Cardiac fibroblast (primary cell): ENCODE data around the gene PLEKHA4.

ENCODE experiments used
- DNase-seq, 2 donors: peaks; one replicate each; pipeline versions ENCODE4 v3.0.0 to v3.0.0-alpha.2; 2010; ENCODE audit warnings: low read depth in 2 of 2
- H3K4me3 ChIP-seq, 2 donors: replicated peaks in 1 of 2; 1 replicate in 1 of 2; 2 replicates in 1 of 2; pipeline ENCODE4 v1.5.1; 2011; ENCODE audit warnings: low read depth in 2 of 2, low read length in 2 of 2, mild to moderate bottlenecking in 2 of 2, moderate library complexity in 1 of 2
- TF ChIP-seq, protein P1 (sequence below): IDR thresholded peaks from one replicate; pipeline ENCODE4 v1.5.1; 2011; ENCODE audit warnings: low read depth, mild to moderate bottlenecking, low read length, inconsistent platforms

Gene PLEKHA4

DNA sequence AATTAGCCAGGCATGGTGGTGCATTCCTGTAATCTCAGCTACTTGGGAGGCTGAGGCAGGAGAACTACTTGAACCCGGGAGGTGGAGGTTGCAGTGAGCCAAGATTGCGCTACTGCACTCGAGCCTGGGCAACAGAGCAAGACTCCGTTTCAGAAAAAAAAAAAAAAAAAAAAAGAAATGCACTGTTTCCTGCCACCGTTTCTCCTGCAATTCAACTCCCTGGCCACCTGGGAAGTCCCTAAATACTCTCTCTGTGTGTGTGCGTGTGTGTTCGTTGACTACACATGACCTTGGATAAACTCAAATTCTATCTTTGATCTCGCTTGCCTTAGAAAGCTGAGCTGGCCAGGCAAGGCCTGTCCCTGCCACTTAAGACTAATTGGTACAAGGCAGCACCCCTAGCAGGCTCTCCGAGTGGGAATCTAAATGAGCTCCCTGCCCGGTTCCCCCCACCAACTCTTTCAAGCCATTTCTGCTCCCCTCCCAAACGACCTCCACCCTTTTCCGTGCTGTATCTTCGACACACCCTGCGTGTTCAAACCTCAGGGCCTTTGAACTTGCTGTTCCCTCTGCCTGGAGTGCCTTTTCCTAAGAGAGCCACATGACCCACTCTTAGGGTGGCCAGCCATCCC, 52.4 kb downstream of the PLEKHA4 start:
- DNase-seq: peak in 1 of 2 donors; percentile 20
- TF ChIP-seq, protein P1, sequence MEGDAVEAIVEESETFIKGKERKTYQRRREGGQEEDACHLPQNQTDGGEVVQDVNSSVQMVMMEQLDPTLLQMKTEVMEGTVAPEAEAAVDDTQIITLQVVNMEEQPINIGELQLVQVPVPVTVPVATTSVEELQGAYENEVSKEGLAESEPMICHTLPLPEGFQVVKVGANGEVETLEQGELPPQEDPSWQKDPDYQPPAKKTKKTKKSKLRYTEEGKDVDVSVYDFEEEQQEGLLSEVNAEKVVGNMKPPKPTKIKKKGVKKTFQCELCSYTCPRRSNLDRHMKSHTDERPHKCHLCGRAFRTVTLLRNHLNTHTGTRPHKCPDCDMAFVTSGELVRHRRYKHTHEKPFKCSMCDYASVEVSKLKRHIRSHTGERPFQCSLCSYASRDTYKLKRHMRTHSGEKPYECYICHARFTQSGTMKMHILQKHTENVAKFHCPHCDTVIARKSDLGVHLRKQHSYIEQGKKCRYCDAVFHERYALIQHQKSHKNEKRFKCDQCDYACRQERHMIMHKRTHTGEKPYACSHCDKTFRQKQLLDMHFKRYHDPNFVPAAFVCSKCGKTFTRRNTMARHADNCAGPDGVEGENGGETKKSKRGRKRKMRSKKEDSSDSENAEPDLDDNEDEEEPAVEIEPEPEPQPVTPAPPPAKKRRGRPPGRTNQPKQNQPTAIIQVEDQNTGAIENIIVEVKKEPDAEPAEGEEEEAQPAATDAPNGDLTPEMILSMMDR: no peak

DNA sequence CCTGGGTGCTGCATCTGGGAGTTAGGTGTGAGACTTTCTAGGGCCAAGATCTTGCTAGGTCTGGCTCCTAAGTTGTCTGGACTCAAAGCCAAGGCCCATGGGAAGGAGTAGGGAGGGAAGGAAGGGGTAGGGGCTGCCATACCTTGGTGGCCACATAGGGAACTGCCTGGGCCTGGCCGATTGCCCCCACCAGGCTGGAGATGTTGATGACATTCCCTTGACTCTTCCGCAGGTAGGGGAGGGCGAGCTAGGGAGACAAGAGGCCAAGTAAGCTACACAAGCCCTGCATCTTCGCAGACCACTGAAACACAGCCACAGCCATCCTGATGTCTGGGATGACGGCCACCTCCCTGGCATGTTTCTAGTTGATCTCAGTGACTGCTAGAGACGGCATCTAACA, 53.5 kb downstream of the PLEKHA4 start:
- no peak overlapping the region for H3K4me3 ChIP-seq
- TF ChIP-seq, protein P1: no peak
- no peak for DNase-seq

More for the DNA sequence above, 52.4 kb downstream of the PLEKHA4 start:
- no peak overlapping the region for H3K4me3 ChIP-seq

DNA sequence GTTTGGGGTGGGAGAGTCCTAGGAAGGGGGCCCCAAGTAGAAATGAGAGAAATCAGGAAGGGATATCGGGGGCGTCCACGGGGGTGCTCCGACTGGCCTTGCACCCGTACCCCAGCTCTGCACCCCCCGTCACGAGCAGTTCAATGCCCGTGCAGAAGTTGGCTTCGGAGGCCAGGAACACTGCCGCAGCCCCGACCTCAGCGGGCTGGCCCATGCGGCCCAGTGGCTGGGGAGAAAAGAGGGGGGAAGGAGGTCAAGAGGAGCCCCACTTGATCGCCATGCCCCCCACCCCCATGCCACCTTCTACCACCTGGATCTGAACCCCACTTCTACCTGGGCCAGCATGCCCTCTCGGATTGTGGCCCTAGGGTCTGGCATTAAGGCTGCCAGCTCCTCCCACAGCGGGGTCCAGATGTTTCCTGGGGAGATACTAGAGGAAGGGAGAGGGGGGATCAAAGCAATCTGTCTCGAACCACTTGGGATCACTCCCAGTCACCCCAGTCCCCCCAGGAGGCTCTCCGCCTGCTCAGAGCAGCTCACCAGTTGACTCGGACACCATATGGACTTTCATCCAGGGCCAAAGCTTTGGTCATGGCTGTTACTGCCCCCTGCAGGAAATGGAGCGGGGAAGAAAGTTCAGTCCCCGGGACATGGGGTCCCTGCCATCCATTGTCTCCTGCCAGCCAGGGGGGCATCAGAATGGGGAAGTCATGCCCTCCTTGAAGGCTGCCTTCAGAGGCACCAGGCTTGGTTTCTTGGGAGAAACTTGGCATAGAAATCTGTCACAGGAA, 55.1 kb downstream of the PLEKHA4 start:
- TF ChIP-seq, protein P1: peak; percentile 5
- no peak for DNase-seq
- no peak overlapping the region for H3K4me3 ChIP-seq

DNA sequence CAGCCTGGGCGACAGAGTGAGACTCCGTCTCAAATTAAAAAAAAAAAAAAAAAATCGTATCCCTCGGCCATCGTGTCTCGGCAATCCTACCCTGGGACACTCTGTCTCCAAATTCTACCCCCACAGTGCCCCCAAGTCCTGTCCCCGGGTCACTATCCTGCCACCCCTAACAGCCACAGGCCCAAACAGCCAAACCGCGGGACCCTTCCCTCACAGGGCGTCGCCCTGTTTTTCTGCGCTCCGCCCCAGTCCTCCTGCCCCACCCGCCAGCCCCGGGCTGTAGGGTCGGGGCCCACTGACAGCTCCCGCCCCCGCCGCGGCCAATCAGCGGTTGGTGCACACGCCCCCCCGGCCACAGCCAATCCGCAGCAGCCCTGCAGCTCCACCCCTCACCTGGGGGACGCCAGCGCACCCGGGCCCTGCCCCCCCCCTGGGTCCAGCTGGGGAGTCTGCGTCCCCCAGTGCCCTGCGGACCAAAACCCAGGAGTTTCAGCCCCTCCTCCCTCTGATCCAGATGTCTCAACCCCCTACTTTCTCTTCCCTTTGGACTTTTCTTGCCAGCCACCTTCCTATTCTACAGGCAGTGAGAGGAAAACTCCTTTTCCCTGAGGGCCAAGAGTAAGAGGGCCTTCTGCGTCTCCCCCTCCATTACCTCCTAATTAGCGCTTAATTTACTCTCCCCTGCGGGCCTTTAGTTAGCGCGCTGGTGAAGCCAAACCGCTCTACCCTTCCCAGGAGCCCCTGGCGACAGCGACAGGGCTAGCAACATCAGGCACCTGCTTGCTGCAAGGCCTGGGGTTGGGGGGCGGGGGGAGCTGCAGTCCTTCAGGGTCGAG, 56.1 kb downstream of the PLEKHA4 start:
- peak; percentile 38 to 88 for DNase-seq
- TF ChIP-seq, protein P1: no peak
- H3K4me3 ChIP-seq: peak overlapping the region; percentile 40 to 75

DNA sequence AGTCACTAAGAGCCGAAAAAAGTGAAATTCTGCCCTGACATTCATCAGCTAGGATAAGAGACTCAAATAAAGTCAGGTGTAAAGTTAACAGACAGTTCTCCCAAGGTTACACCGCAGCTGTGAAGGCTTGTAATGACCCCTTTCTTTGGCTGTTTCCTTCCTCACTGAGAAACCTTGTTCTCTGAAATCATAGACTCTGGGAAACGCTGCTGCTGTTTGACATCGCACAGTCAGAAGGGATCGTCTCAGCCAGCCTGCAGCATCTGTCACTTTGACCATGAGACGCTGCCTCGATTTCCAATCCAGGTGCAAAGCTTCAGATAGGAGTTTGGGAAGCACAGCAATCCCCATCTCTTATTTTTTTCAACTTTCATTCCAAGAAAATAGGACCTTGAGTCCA, 58.3 kb downstream of the PLEKHA4 start:
- no peak for DNase-seq
- TF ChIP-seq, protein P1: no peak
- peak overlapping the region; percentile 75 to 77 for H3K4me3 ChIP-seq

DNA sequence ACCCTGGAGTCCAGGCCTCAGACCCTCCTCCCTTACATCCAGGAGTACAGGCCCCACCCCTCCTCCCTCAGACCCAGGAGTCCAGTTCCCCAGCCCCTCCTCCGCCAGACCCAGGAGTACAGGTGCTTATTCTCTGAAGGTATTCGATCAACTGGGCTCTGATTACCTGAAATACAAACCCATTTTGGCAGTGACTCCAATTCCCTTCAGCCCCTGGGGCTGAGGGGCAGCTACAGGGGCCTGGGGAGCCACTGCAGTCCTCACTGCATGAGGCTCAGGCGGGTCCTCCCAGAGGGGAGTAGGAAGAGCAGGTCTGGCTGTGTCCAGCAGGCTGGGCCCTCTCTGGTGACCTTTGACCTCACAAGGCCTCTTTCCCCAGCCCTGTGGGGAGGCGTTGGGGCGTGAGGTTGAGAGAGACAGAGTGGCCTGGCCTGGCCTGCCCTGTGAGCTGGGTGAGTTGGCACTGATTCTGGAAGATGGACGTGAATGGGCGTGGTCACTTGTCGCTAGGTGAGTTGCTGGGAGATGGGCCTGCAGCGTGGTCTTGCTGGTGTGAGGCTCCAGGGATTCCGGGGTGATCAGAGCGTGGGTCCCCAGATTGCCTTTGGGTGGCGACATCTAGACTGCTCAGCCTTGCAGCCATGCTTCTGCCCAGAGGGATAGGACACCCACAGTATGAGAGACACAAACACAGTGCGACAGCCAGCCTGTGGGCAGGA, 60.7 kb downstream of the PLEKHA4 start:
- no peak overlapping the region for H3K4me3 ChIP-seq
- TF ChIP-seq, protein P1: no peak
- DNase-seq: no peak
